NCI-H2081 treated with DMSO at 0.1 percent for 48 hours (cell line): ENCODE measurements around the gene RCBTB1.

ENCODE experiments used
- DNase-seq: peaks from one replicate; lab custom pipeline; 2025; lab: John Stamatoyannopoulos, UW

Gene RCBTB1

DNA sequence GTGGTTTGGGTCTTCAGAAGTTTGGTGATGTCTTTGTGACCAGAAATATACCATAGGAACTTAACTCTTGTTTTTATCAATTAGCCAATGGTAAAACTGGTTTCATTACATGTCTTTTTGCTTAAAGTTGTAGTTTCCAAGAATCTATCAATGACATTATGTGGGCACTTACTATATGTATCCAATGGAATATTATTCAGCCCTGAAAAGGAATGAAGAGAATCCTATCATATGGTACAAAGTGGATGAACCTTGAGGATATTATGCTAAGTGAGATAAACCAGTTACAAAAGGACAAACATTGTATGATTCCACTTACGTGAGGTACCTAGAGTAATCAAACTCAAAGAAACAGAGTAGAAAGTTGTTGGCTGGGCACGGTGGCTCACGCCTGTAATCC, 26.4 kb downstream of the RCBTB1 start:
- DNase-seq = no peak

DNA sequence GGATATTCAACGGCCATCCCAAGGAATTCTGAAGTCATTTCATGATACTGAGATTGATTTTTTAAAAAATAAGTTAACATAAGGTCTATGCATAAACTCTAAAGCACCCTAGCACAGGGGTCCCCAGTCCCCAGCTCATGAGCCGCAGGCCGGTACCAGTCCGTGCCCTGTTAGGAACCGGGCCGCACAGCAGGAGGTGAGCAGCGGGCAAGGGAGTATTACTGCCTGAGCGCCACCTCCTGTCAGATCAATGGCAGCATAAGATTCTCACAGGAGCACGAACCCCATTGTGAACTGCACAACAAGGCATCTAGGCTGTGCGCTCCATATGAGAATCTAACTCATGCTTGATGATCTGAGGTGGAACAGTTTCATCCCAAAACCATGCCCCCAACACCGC, 31.0 kb downstream of the RCBTB1 start:
- DNase-seq = no peak

DNA sequence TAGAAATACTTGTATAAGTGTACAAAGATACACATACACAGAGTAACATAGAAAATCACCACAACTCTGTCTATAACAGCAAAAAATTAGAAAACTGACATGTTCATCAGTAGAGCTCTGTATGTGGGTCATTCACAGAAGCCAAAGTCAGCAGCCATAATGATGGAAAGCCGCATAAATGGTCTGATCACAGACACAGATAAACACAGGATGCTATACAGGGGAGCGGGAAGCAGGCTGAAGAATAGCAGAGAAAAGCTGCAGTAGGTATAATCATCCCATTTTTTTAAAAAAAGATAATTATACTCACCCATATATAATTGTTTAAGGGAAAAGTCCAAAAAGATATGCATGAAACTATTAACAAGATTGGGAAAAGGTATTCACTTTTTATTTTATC, 31.5 kb downstream of the RCBTB1 start:
- DNase-seq = no peak

DNA sequence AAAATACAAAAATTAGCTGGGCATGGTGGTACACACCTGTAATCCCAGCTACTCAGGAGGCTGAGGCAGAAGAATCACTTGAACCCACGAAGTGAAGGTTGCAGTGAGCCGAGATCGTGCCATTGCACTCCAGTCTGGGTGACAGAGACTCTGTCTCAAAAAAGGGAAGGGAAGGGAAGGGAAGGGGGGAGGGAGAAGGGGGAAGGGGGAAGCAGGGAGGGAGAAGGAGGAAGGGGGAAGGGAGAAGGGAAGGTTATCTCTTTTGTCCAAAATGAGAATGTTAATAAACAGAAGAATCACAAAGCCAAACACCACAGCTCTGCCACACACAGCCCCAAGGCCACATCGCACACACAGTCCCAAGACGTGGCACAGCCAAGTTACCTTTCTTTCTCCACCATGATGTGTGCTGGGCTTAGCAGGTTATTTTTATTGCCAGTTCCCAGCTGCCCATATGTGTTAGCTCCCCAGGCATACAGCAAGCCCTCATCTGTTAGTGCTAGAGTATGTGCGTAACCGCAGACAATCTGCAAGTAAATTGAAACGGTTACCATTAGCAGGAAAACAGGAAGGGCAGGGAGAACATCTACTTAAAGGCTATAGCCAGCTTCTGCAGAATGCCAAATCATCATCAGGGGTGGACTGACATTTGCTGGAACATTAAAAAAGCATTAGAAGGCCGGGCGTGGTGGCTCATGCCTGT, 34.3 kb downstream of the RCBTB1 start:
- DNase-seq = no peak

DNA sequence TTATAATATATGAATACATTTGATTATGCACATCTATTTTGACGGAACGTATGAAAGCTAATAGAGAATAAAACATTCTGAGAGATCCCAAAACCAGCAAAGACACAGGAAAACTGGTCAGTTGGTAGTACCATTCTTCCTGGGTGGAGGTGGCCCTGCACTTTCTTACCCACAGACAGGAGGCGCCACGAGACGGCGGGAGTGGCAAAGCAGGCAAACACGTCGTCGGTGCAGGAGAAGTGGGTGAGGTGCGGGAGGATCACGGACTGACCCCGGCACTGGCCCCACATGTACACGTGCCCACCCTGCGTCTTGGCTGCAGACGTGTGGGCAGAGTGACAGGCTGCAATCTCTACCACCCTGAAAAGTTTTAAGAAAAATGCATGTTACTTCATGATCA, 36.1 kb downstream of the RCBTB1 start:
- DNase-seq = no peak

DNA sequence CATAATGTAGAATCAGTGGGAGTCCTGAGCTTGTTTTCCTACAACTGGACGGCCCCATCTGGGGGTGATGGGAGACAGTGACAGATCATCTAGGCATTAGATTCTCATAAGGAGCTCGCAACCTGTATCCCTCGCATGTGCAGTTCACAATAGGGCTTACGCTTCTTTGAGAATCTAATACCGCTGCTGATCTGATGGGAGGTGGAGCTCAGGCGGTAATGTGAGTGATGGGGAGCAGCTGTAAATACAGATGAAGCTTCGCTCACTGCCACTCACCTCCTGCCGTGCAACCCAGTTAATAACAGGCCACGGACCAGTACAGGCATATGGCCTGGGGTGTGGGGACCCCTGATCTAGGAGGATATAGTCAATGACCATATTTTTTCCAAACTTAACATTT, 38.8 kb downstream of the RCBTB1 start:
- no peak for DNase-seq

DNA sequence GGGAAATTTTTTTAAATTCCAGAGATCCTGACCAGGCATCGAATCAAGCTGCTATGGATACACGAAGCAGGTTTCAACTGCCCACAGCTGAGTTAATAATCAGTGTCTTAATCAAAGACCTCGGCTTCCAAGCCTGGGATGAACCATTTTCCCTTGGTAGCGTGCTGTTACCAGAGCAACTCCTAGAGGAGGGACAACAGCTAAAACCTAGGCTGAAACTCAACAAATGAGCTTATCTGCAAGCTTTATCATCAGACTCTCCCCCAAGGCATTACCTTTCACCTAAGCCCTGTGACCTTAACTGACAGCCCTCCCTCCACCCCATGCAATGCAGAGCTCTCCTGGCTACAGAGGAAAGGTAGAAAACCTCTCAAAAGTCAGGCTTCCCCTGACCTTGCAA, 39.7 kb downstream of the RCBTB1 start:
- no peak for DNase-seq

DNA sequence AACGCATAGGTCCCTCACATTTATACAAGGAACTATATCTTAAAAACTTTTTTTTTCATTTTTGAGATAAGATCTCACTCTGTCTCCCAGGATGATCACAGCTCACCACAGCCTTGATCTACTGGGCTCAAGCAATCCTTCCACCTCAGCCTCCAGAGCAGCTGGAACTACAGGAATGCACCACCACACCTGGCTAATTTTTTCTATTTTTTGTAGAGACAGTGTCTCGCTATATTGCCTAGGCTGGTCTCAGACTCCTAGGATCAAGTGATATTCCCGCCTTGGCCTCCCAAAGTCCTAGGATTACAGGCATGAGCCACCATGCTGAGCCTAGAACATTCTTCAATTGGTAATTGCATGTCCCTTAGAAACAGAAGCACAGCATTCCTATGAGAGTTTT, 41.7 kb downstream of the RCBTB1 start:
- DNase-seq = no peak

DNA sequence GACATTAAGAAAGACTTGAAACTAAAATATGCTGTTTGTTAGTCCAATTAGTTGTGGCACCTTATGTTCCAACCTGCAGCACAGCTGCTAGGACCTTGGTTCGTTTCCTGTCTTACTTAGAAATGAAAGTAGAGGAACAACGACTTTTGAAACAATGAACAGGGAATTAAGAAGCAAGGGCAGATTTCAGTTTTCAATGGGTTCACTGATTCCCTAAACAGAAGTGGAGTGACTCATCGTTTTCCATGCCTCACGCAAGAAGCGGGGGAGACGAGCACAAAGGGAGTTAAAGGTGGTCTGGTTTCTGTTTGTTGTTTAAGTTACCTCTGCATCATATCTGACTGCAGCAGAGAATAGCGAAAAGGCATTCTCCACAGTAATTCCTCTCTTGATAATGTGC, 44.8 kb downstream of the RCBTB1 start:
- DNase-seq = no peak

DNA sequence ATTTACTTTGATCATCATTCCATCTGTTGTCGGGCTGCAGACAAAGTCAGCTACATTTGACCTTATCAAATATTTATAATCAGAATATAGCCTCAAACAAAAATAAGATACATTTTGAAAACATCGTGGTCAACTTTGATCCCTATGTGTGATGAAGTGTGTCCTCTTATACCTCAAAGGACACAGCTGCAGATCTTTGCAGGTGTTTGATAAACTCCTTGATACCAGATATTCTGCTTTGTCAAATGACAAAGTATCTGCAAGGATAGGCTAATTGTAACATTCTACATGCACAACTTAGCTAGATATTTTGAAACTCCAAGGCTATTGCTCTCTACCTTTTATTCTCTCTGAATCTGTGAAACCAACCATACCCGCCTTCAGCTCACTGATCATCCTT, 45.6 kb downstream of the RCBTB1 start:
- DNase-seq = no peak

DNA sequence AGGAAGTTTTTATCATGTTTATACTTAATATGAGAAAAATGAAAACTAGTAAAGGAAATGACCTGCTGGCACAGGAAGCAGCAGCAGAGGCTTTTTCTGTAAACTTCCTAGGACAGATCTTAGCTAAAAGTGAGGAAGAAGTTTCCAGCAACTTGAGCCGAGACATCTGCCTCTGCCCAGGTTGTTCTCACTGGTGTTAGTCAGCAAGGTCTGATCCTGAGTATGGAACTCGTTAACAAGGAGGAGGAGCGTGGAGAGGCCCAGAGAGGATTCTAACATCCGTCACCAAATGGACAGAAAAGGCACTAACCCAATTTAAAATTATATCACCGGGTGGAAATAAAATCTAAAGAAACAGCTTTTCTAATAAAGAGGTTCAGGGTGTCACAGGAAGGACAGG, 46.0 kb downstream of the RCBTB1 start:
- DNase-seq = no peak

DNA sequence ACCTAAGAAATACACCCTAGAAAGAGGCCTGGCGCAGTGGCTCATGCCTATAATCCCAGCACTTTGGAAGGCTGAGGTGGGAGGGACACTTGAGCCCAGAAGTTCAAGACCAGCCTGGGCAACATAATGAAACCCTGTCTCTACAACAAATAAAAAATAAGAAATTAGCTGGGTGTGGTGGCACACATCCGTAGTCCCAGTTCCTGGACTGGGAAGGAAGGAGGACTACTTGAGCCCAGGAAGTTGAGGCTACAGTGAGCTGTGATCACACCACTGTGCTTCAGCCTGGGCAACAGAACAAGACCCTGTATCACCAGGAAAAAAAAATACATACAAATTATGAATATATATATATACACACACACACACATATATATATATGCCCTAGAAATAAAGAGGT, 47.0 kb downstream of the RCBTB1 start:
- DNase-seq = no peak

DNA sequence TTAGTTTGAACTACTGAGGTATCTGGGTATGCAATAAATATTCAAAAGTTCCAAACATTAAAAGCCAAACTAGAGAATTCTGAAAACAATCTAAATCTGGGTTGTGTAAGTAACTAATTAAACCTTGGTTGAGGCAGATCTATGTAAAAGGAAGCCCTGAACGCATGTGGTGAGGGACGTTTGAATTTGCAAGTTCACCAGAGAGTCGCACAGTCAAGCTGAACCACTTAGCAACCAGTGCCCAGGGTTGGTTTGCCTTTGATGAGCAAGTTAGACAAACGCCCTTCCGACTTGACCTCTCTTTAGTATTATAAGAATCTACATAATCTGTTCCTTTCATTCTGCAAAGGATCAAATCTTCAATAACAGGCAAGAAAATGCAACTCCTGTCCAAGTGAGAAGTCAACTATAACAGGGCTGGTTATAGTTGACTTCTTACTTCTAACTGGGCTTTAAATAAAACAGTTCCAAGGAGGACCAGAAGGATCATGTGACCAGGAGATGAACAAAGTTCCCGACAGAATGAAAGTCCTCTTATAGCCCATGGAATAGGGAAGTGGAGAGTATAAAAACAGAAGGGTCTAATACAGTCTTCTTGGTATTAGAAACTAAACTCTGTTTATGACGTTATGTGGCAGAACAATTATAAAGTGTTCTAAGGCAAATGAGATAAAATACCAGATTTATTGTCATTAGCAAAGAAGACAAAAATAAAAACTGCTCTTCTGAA, 49.0 kb downstream of the RCBTB1 start:
- no peak for DNase-seq

DNA sequence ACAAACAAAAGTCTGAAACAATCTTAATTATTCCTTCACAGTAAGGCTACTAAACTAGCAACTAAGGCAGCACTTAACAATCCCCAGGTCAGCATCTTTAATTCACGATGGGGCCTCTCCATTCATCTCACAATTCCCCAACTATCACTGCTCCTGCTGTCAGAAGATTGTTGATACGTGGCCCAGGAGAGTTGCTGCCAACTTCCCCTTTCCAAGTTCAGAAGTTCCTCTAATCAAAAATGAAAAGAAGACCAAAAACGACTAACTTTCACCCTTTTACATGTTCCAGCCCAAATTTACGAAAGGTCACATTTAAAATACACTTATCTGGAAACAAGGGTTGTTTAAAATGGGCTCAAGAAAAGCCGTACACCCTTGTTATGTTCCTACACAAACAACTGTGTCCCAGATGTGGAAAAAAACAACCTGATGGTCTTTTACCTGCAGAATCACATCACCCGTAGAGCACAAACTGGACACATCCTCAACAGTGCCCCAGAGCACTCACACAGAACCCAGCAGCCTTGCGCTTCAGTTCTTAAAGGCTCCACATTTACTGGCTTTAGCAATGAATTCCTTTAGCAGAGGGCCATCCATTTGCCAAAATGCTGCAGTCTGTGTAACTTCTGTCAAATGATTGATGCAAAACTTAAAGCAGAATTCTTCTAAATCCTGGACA, 51.6 kb downstream of the RCBTB1 start:
- DNase-seq = no peak

DNA sequence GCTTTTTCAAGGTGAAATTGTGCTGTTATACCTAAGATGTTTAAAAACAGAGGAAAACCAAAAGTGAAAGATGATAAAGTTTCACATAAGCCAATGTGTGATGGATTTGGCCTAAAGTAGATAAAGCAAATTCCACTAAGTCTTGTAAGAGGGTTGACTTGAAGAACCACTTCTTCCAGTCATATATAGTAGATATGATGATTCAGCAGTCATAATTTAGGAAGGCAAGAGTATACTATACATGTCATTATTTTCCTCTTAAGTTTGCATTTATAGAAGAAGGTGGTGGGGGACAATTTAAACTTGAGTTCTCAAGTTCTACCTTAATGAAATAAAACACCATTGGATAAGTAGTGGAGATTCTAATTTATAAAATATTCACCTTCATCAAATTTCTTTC, 52.3 kb downstream of the RCBTB1 start:
- DNase-seq = no peak

DNA sequence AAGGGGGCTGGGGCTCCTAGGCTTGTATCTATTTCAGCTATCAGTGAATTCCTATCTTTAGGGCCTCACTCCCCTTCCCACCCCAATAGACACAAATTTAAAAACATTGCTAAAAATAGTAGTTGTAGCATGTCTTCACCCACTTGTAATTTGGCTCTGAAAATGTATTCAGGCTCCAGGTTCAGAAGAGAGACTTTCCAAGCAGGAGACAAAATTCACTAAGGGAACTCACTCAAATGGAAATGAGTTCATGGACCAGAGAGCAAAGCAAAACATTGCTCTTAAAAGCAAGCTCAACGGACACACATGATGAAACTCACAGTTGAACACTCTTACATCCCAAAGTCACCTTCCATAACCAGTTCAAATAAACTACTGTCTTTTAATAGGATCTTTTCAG, 52.8 kb downstream of the RCBTB1 start:
- no peak for DNase-seq

DNA sequence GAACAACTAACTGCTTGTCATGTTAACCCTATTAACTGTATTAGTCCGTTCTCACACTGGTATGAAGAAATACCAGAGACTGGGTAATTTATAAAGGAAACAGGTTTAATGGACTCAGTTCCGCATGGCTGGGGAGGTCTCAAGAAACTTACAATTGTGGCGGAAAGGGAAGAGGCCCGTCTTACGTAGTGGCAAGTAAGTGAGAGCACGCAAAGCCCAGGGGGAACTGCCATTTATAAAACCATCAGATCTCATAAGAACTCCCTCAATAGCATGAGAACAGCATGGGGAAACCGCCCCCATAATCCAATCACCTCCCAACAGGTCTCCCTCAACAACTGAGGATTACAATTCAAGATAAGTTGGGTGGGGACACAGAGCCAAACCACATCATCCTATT, 54.9 kb downstream of the RCBTB1 start:
- no peak for DNase-seq

DNA sequence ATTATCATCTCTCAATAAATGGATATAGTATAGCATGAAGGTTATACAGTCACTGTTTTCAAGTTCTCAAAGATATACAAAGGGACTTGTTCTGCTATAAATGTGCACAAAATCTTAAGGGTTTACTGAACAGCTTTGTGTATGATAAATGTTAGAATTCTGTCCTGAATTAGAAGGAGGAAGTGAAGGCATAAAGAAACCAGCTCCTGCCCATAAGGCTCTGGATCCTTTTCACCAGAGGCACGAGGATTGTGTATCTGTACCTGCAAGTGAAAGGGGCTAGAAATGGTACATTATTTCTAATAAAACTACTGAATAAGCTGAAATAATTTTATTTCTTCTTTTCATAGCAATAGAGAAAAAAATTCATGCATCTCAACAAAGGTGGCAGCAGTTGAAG, 57.2 kb downstream of the RCBTB1 start:
- DNase-seq = no peak

DNA sequence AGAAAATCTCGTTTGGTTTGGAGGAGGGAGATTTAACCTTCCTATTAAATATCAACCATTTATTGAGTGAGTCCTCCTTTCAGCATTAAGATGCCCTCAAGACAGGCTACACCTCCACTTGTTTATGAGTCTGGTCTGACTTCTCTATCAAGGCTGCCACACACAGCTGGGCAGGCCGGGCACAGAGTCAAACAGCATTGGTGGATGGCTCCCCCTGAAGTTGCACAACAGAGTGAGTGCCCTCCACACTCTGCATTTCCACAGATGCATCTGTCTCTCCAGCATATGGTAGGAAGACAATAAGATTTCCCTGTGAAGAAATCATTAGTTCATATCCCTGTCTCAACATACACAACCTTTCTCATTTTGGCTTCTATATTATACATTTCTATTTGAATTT, 58.2 kb downstream of the RCBTB1 start:
- DNase-seq = no peak

DNA sequence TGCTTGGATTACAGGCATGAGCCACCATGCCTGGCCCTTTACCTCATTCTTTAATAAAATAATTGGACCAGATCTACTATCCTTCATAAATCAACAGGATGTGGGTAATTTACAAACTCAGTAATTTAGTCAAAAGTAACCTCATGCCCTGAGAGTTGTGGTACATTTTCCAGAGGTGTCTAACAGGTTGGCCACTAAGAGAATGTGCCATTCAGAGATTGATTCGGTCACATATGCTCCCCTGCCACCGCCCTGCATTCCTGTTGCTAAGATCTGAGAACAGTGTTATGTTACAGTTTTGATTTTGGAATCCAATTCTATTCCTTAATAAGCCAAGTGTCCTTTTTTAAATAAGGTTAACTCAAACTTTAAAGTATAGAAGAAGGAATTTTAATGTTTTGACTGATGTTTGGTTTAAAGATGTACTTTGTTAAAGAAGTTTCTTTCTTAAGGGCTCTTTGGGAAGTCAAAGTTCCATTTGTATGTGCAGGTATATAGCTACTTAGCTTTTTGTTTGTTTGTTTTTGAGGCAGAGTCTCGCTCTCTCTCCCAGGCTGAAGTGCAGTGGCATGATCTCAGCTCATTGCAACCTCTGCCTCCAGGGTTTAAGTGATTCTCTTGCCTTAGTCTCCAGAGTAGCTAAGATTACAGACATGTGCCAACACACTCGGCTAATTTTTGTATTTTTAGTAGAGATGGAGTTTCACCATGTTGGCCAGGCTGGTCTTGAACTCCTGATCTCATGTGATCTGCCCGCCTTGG, 60.4 kb downstream of the RCBTB1 start:
- no peak for DNase-seq

DNA sequence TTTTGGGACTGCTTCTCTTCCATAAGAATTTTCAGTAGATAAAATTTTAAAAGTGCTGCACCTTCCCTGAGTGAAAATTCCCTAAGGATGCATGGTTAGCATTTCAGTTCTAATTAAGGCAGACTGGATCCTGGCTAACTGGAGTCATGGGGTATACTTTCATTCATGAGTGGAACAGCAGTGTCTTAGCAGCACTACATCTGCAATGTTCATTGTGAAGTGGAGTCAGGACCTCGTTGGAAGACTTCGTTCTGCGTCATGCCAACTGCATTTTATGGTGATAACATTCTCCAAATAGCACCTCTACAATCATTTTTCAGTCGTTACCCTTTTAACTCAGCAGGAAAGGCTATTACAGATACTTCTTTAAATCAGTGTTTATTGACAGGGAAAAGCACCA, 64.1 kb downstream of the RCBTB1 start:
- no peak for DNase-seq

DNA sequence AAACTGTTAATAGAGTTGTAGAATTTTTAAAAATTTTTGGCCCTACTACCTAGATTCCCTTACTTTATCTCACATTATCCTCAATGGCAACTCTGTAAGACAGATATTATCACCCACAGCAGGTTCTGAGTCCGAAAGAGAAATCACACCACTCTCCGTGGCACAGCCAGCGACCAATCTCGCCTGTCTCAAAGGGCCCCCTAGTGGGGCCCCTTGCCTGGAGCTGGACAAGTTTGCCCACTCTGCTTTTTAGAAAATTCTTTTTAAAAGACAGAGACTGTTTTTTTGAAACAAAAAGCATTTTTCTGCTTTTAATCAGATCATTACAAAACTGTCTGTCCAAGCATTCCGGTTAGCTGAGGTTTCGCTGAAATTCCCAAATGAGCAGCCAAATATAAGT, 67.9 kb downstream of the RCBTB1 start:
- no peak for DNase-seq

DNA sequence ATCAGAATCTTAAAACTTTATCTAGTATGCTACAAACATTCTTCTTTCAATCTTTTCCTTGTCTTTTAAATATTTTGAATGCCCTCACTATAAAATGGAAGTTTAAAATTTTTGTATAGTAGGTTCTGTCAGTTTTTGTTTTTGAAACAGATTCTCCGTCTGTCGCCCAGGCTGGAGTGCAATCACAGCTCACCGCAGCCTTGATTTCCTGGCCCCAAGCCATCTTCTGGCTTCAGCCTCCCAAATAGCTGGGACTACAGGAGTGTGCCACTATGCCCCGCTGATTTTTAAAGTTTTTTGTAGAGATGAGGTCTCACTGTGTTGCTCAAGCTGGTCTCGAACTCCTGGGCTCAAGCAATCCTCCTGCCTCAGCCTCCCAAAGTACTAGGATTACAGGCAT, 68.9 kb downstream of the RCBTB1 start:
- DNase-seq = no peak
